Psoas muscle (tissue), 8 donors: Measurements from ENCODE around the gene KCNH5. TPM values are rescaled to one million over a fixed set of nuclear protein-coding genes. Genes with fewer than 3 reads are reported as not detected.

ENCODE experiments used
- ATAC-seq, 4 donors: fragments of 200-7000 bp; cut with Tn5 transposase; one replicate each; pipeline ENCODE4 v1.9.1; 2020; ENCODE audit warnings: moderate library complexity in 3 of 4, mild to moderate bottlenecking in 2 of 4
- DNase-seq, 2 donors: peaks; one replicate each; pipeline ENCODE4 v3.0.0-alpha.2; 2020
- H3K27ac ChIP-seq: fragments of 200-600 bp; one replicate; pipeline ENCODE4 v1.8.0; 2022
- H3K27me3 ChIP-seq, 3 donors: fragments of 200-600 bp in 1 of 3; one replicate each; pipeline versions ENCODE4 v1.6.1 to v1.8.0; 2013 to 2022; ENCODE audit warnings: low read length in 2 of 3, mild to moderate bottlenecking in 2 of 3, moderate library complexity in 1 of 3; ENCODE audit not compliant: insufficient read depth in 3 of 3
- H3K36me3 ChIP-seq, 2 donors: fragments of 200-600 bp in 1 of 2; one replicate each; pipeline versions ENCODE4 v1.6.1 to v1.8.0; 2013 to 2022; ENCODE audit warnings: low read depth in 1 of 2, mild to moderate bottlenecking in 1 of 2, moderate library complexity in 1 of 2; ENCODE audit not compliant: insufficient read depth in 1 of 2
- H3K4me1 ChIP-seq: fragments of 200-600 bp; one replicate; pipeline ENCODE4 v1.8.0; 2022
- H3K4me3 ChIP-seq: fragments of 200-600 bp; one replicate; pipeline ENCODE4 v1.8.0; 2022; ENCODE audit warnings: mild to moderate bottlenecking
- H3K9me3 ChIP-seq: fragments of 200-600 bp; one replicate; pipeline ENCODE4 v1.8.0; 2022
- WGBS, 3 donors: extraction: QIAGEN DNeasy Blood & Tissue Kit; methylation state at CpG; one replicate each; pipeline versions ENCODE4 v1.1.6 to v1.1.7; 2013; 5-methylcytosine and 5-hydroxymethylcytosine counted together
- intact Hi-C, 2 donors: fragments of 100-400 bp; cut with DNase I; formaldehyde crosslinking; loops; one replicate each; pipeline versions ENCODE4 v1.11.0 to v1.14.2; 2022
- polyA plus RNA-seq, 3 donors: library from polyadenylated mRNA; stranded (reverse); fragments of 200-250 nt; gene quantifications; one replicate each; pipeline ENCODE4 v1.2.3, GENCODE V29; 2013
- total RNA-seq, 4 donors: library from RNA; stranded (reverse); fragmentation: NEBNext Ultra II Directional in 2 of 4; extraction: Animal tissue kit (Norgen Biotek cat#: 25700) in 2 of 4; gene quantifications; one replicate each; pipeline versions ENCODE4 v1.2.1 to v1.2.4, GENCODE V29; 2021 to 2023
- TF ChIP-seq, protein P1 (sequence below): fragments of 200-600 bp; IDR thresholded peaks from one replicate; pipeline ENCODE4 v1.8.0; 2022; ENCODE audit warnings: antibody characterized with exemption
- donor health status: healthy with polysubstance abuse.
- donor health status: DM: no; HTN: no; CAD: no; lungs with moderate emphysema.
- donor health status: Bipolar disorder and iron deficiency.
- donor health status: healthy.
- donor health status: DM: yes; HTN: yes; CAD: no.
- donor health status: DM: no; HTN: no; CAD: no.
- donor health status: DM: no; HTN: no; CAD: no.
- donor health status: DM: yes; HTN: yes; CAD: no.

KCNH5 gene
- total and polyA plus RNA-seq, 7 donors: under 0.01 TPM; not detected in 6

DNA sequence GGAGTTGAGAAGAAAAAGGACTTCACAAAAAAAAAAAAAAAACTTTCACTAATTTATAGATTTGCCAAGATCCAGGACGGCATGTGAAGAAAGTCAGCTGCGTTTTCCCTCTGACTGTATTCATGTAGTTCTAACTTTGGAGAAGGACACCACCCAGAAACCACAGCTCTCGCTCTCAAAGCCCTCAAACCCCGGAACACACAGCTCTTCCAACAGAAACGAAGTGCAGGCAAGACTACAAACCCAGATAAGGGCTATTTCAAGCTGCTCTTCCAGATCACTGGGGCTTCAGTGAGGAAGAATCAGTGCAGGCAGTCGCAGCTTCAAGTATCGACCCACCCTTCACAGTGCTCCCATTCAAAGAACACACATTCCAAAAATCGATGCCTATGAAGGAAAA is 13.2 kb downstream of the KCNH5 start:
- no peak for ATAC-seq
- H3K27me3 ChIP-seq: peaks cover 0 to 12% (median 5%) of the 10 kb centered on the region in 3 donors
- no peak for DNase-seq
- no peaks in the 10 kb centered on the region for H3K4me1 ChIP-seq
- no peak overlapping the region for H3K27ac ChIP-seq
- no peak overlapping the region for H3K4me3 ChIP-seq
- H3K36me3 ChIP-seq: no peaks in the 10 kb centered on the region
- intact Hi-C loops: no loop called here
- H3K9me3 ChIP-seq: no peaks in the 10 kb centered on the region
- TF ChIP-seq, protein P1, sequence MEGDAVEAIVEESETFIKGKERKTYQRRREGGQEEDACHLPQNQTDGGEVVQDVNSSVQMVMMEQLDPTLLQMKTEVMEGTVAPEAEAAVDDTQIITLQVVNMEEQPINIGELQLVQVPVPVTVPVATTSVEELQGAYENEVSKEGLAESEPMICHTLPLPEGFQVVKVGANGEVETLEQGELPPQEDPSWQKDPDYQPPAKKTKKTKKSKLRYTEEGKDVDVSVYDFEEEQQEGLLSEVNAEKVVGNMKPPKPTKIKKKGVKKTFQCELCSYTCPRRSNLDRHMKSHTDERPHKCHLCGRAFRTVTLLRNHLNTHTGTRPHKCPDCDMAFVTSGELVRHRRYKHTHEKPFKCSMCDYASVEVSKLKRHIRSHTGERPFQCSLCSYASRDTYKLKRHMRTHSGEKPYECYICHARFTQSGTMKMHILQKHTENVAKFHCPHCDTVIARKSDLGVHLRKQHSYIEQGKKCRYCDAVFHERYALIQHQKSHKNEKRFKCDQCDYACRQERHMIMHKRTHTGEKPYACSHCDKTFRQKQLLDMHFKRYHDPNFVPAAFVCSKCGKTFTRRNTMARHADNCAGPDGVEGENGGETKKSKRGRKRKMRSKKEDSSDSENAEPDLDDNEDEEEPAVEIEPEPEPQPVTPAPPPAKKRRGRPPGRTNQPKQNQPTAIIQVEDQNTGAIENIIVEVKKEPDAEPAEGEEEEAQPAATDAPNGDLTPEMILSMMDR: no peak
- WGBS, 3 donors: 52 to 66% (median 55%) methylated on average over 8 of the region's 8 CpGs

DNA sequence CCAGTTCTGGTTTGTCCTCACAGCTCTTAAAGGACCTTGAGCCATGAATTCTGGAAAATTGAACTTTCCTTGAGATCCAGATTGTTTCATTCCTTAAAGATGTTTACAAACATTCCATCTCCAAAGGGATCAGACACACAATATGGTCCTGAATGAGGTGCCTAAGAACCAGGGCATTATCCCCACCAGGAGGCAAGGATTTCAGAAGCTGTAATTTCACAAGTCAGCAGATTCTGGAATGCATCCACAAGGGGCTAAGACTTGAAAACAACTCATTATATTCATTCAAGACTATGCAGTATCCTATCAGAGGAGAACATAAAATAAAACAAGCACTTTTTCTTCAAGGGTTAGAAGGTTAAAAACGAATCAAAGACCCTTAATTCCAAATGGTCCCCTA is 15.1 kb downstream of the KCNH5 start:
- Histone ChIP-seq H3K27me3 (peaks cover 0 to 7% (median 0%) of the 10 kb centered on the region in 3 donors), H3K36me3 (no peaks in the 10 kb centered on the region), H3K4me1 (no peaks in the 10 kb centered on the region), H3K27ac (no peak overlapping the region), H3K9me3 (no peaks in the 10 kb centered on the region), H3K4me3 (no peak overlapping the region)
- WGBS, 3 donors: 33 to 43% (median 34%) methylated on average over 1 of the region's 1 CpG
- DNase-seq: no peak
- intact Hi-C loops: no loop called here
- no peak for ATAC-seq
- TF ChIP-seq, protein P1: no peak

DNA sequence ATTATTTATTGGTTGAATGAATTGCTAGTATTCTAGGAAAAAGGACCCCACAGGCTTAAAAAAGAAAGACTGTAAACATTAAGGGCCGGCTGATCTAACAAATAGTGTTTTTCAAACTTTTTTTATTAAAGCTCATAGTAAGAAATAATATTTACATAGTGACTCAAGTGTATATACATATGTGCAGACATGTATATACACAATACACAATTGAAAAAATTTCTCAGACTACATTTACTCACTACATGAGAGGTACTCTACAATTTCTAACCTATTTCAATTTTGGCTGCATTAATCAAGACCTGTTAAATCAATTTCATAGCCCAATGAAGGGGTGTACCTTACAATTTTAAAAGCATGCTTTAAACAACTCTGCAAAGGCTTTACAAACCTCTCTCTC is 17.5 kb downstream of the KCNH5 start:
- H3K9me3 ChIP-seq: no peaks in the 10 kb centered on the region
- WGBS, 3 donors: 72 to 76% (median 75%) methylated on average over 1 of the region's 1 CpG
- no peaks in the 10 kb centered on the region for H3K4me1 ChIP-seq
- peaks cover 0 to 3% (median 0%) of the 10 kb centered on the region in 3 donors for H3K27me3 ChIP-seq
- H3K4me3 ChIP-seq: no peak overlapping the region
- ATAC-seq: no peak
- no peaks in the 10 kb centered on the region for H3K36me3 ChIP-seq
- intact Hi-C loops: no loop called here
- no peak for DNase-seq
- TF ChIP-seq, protein P1: no peak
- no peak overlapping the region for H3K27ac ChIP-seq

DNA sequence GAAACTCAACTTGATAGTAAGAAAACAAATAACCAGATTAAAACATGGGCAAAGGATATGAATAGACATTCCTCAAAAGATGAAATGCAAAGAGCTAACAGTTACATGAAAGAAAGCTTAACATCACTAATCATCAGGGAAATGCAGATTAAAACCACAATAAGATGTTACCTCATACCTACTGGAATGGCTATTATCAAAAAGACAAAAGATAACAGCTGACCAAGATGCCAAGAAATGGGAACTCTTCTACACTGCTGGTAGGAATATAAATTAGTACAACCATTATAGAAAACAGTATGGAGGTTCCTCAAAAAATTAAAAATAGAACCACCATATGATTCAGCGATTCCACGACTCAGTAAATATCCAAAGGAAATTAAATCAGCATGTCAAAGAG is 18.8 kb downstream of the KCNH5 start:
- Histone ChIP-seq H3K27ac (no peak overlapping the region), H3K4me3 (no peak overlapping the region), H3K36me3 (no peaks in the 10 kb centered on the region), H3K27me3 (peaks cover 0 to 3% (median 0%) of the 10 kb centered on the region in 3 donors), H3K9me3 (no peaks in the 10 kb centered on the region), H3K4me1 (no peaks in the 10 kb centered on the region)
- ATAC-seq (no peak), DNase-seq (no peak)
- 93 to 94% (median 93%) methylated on average over 2 of the region's 2 CpGs for WGBS, 3 donors
- TF ChIP-seq, protein P1: no peak
- intact Hi-C loops: no loop called here

DNA sequence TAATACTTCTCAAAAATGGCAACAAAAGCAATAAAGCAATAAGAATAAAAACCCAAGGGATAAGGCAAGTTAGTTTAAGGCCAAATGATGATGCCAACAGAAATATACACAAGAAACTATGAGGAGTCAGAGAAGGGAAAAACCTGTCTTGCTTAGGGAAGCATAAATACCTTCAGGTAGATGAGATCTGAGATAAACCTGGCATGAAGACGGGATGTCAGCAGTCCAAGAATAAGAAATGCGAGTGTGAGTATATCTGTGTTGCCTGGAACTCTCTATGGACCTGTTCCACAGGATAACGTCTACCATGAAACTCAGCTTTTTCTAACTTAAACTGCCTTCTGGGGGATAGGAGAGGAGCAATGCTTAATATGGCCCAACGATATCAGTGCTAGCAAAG is 30.6 kb downstream of the KCNH5 start:
- no peak overlapping the region for H3K4me3 ChIP-seq
- ATAC-seq: no peak
- DNase-seq: no peak
- no peaks in the 10 kb centered on the region for H3K36me3 ChIP-seq
- no peaks in the 10 kb centered on the region for H3K9me3 ChIP-seq
- H3K4me1 ChIP-seq: no peaks in the 10 kb centered on the region
- intact Hi-C loops: no loop called here
- no peaks in the 10 kb centered on the region for H3K27me3 ChIP-seq
- WGBS, 3 donors: 77 to 83% (median 81%) methylated on average over 4 of the region's 4 CpGs
- no peak overlapping the region for H3K27ac ChIP-seq
- TF ChIP-seq, protein P1: no peak
